CD14-positive monocyte (primary cell): ENCODE data around the gene TNNI3K. TPM values are rescaled to one million over a fixed set of nuclear protein-coding genes. Genes with fewer than 3 reads are reported as not detected.

Experiments used
- DNase-seq, 3 donors: peaks; one replicate each; pipeline ENCODE4 v3.0.0-alpha.2; 2011 to 2022
- H2AFZ ChIP-seq: 2 replicates; pipeline ENCODE4 v1.6.0; 2012; ENCODE audit warnings: mild to moderate bottlenecking, low read depth, low read length, inconsistent platforms; ENCODE audit not compliant: insufficient read depth, poor library complexity, severe bottlenecking
- H3K27ac ChIP-seq, 2 donors: 1 replicate in 1 of 2; 2 replicates in 1 of 2; pipeline ENCODE4 v1.5.1; 2012 to 2013; ENCODE audit warnings: low read length in 2 of 2, control low read depth in 1 of 2, inconsistent platforms in 1 of 2, low read depth in 1 of 2, mild to moderate bottlenecking in 1 of 2
- H3K27me3 ChIP-seq, 2 donors: one replicate each; pipeline versions ENCODE4 v1.6.0 to v1.6.1; 2011 to 2013; ENCODE audit warnings: low read length in 2 of 2; ENCODE audit not compliant: control insufficient read depth in 2 of 2, insufficient read depth in 2 of 2
- H3K36me3 ChIP-seq, 2 donors: replicated peaks in 1 of 2; 1 replicate in 1 of 2; 2 replicates in 1 of 2; pipeline versions ENCODE4 v1.5.1 to v1.6.1; 2012 to 2013; ENCODE audit warnings: low read length in 2 of 2, control low read depth in 1 of 2, inconsistent platforms in 1 of 2, mild to moderate bottlenecking in 1 of 2; ENCODE audit not compliant: insufficient read depth in 2 of 2, control insufficient read depth in 1 of 2
- H3K4me1 ChIP-seq, 2 donors: 1 replicate in 1 of 2; 2 replicates in 1 of 2; pipeline versions ENCODE4 v1.5.1 to v1.6.1; 2012 to 2013; ENCODE audit warnings: low read length in 2 of 2, control low read depth in 1 of 2, inconsistent platforms in 1 of 2, mild to moderate bottlenecking in 1 of 2, moderate library complexity in 1 of 2; ENCODE audit not compliant: insufficient read depth in 2 of 2, control insufficient read depth in 1 of 2
- H3K4me2 ChIP-seq: replicated peaks from 2 replicates; pipeline ENCODE3; 2012; ENCODE audit warnings: low read length, moderate library complexity, mild to moderate bottlenecking; ENCODE audit not compliant: poor library complexity, severe bottlenecking; ENCODE audit errors: extremely low read depth
- H3K4me3 ChIP-seq, 3 experiments: fragments of 200-600 bp in 1 of 3; sonication (generic) in 1 of 3; replicated peaks in 1 of 3; 1 replicate in 2 of 3; 2 replicates in 1 of 3; pipeline ENCODE4 v1.5.1; 2011 to 2013; ENCODE audit warnings: low read length in 3 of 3, mild to moderate bottlenecking in 3 of 3, control low read depth in 2 of 3, low read depth in 2 of 3, inconsistent platforms in 1 of 3, moderate library complexity in 1 of 3
- H3K79me2 ChIP-seq: 2 replicates; pipeline ENCODE4 v1.6.0; 2012; ENCODE audit warnings: mild to moderate bottlenecking, control low read depth, inconsistent platforms, low read length, moderate library complexity; ENCODE audit not compliant: insufficient read depth
- H3K9ac ChIP-seq: 2 replicates; pipeline ENCODE4 v1.6.0; 2017; ENCODE audit warnings: low read length, mild to moderate bottlenecking; ENCODE audit not compliant: insufficient read depth, poor library complexity, severe bottlenecking
- H3K9me3 ChIP-seq, 2 donors: replicated peaks in 1 of 2; 1 replicate in 1 of 2; 2 replicates in 1 of 2; pipeline versions ENCODE4 v1.5.1 to v1.6.1; 2012 to 2013; ENCODE audit warnings: low read length in 2 of 2, control low read depth in 1 of 2; ENCODE audit not compliant: control insufficient read depth in 1 of 2, insufficient read depth in 1 of 2
- H4K20me1 ChIP-seq: 2 replicates; pipeline ENCODE4 v1.6.0; 2012; ENCODE audit warnings: mild to moderate bottlenecking, low read length, control low read depth, moderate library complexity; ENCODE audit not compliant: insufficient read depth
- H3K27ac Mint-ChIP-seq, 7 donors: one replicate each; pipeline ENCODE4 v1.8.0; 2020; ENCODE audit warnings: mild to moderate bottlenecking in 7 of 7, mixed read lengths in 7 of 7, moderate library complexity in 6 of 7, inconsistent platforms in 2 of 7
- H3K27me3 Mint-ChIP-seq, 3 donors: one replicate each; pipeline ENCODE4 v1.8.0; 2021 to 2022; ENCODE audit warnings: low read depth in 3 of 3, mild to moderate bottlenecking in 3 of 3, mixed read lengths in 3 of 3, moderate library complexity in 3 of 3, inconsistent platforms in 1 of 3
- H3K36me3 Mint-ChIP-seq, 2 donors: one replicate each; pipeline ENCODE4 v1.8.0; 2020; ENCODE audit warnings: mixed read lengths in 2 of 2, inconsistent platforms in 1 of 2, mild to moderate bottlenecking in 1 of 2
- H3K4me1 Mint-ChIP-seq: one replicate; pipeline ENCODE4 v1.8.0; 2020; ENCODE audit warnings: mild to moderate bottlenecking, mixed read lengths
- H3K4me3 Mint-ChIP-seq, 2 donors: one replicate each; pipeline ENCODE4 v1.8.0; 2020; ENCODE audit warnings: mild to moderate bottlenecking in 2 of 2, mixed read lengths in 2 of 2, moderate library complexity in 1 of 2
- H3K9me3 Mint-ChIP-seq, 7 donors: one replicate each; pipeline ENCODE4 v1.8.0; 2020 to 2022; ENCODE audit warnings: mixed read lengths in 7 of 7, mild to moderate bottlenecking in 6 of 7, moderate library complexity in 6 of 7, inconsistent platforms in 2 of 7
- CTCF ChIP-seq: fragments of 200-600 bp; IDR thresholded peaks from one replicate; pipeline ENCODE4 v1.8.0; 2022; ENCODE audit warnings: antibody characterized with exemption, mild to moderate bottlenecking
- WGBS: methylation state at CpG from one replicate; pipeline ENCODE4 v1.1.5; 2013; ENCODE audit warnings: missing lambda C conversion rate; ENCODE audit not compliant: insufficient coverage; 5-methylcytosine and 5-hydroxymethylcytosine counted together
- intact Hi-C, 2 donors: fragments of 100-400 bp; cut with micrococcal nuclease; formaldehyde crosslinking; loops; one replicate each; pipeline versions ENCODE4 v1.15.0 to v1.15.1; 2023
- polyA plus RNA-seq, 3 donors: library from polyadenylated mRNA; depleted of rRNA in 1 of 3; unstranded in 2 of 3; stranded (reverse) in 1 of 3; fragments of 300-500 nt in 2 of 3; fragments of >200 nt in 1 of 3; fragmentation: Illumina TruSeq in 2 of 3; gene quantifications; 1 replicate in 2 of 3; 2 replicates in 1 of 3; pipeline ENCODE4 v1.2.3, GENCODE V29; 2012 to 2021

TNNI3K gene
- polyA plus RNA-seq, 3 donors: 0.51 TPM; not detected in 2

- H3K4me3 Mint-ChIP-seq: no peak overlapping the region
- H2AFZ ChIP-seq: no peak overlapping the region
- no peaks in the 10 kb centered on the region for H3K4me1 ChIP-seq
- H4K20me1 ChIP-seq: no peaks in the 10 kb centered on the region
- no peaks in the 10 kb centered on the region for H3K27me3 Mint-ChIP-seq
- TF ChIP-seq CTCF: no peak
- DNase-seq: no peak
- intact Hi-C loops: no loop called here
- no peaks in the 10 kb centered on the region for H3K4me1 Mint-ChIP-seq
- H3K79me2 ChIP-seq: no peaks in the 10 kb centered on the region
- H3K36me3 Mint-ChIP-seq: no peaks in the 10 kb centered on the region
- H3K4me3 ChIP-seq: no peak overlapping the region
- no peak overlapping the region for H3K4me2 ChIP-seq
- H3K36me3 ChIP-seq: no peaks in the 10 kb centered on the region
- H3K9ac ChIP-seq: no peak overlapping the region
- H3K27me3 ChIP-seq: no peaks in the 10 kb centered on the region
- peaks cover 2 to 10% (median 6%) of the 10 kb centered on the region in 7 donors for H3K9me3 Mint-ChIP-seq
- no peak overlapping the region for H3K27ac ChIP-seq
- H3K27ac Mint-ChIP-seq: no peak overlapping the region
- H3K9me3 ChIP-seq: peaks cover 0 to 6% of the 10 kb centered on the region in 2 donors
These were observed 79.3 kb downstream of the TNNI3K start for GRCh38 chr1:74314438-74314837.

- H3K9me3 Mint-ChIP-seq: peaks cover 2 to 10% (median 5%) of the 10 kb centered on the region in 7 donors
- Histone ChIP-seq H3K9ac (no peak overlapping the region), H3K4me2 (no peak overlapping the region), H4K20me1 (no peaks in the 10 kb centered on the region), H3K9me3 (peaks cover 0 to 6% of the 10 kb centered on the region in 2 donors), H3K79me2 (no peaks in the 10 kb centered on the region), H3K27me3 (no peaks in the 10 kb centered on the region), H3K36me3 (no peaks in the 10 kb centered on the region), H3K4me1 (no peaks in the 10 kb centered on the region), H3K27ac (no peak overlapping the region), H3K4me3 (no peak overlapping the region), H2AFZ (no peak overlapping the region)
- no peaks in the 10 kb centered on the region for H3K36me3 Mint-ChIP-seq
- no peak overlapping the region for H3K4me3 Mint-ChIP-seq
- H3K4me1 Mint-ChIP-seq: no peaks in the 10 kb centered on the region
- intact Hi-C loops: no loop called here
- H3K27me3 Mint-ChIP-seq: no peaks in the 10 kb centered on the region
- no peak for TF ChIP-seq CTCF
- H3K27ac Mint-ChIP-seq: no peak overlapping the region
- WGBS: 95% methylated on average over 2 of the region's 2 CpGs
- no peak for DNase-seq
These were observed 81.1 kb downstream of the TNNI3K start for GRCh38 chr1:74316302-74316701.
